Measurements from ENCODE around the gene TMEM74B. TPM values are rescaled to one million over a fixed set of nuclear protein-coding genes. Genes with fewer than 3 reads are reported as not detected.

Gene TMEM74B
- polyA plus RNA-seq, 3 donors from 2014 or later: not detected

GRCh38 chr20:1134355-1134754, 50.4 kb downstream of the TMEM74B start:
- H3K9me3 Mint-ChIP-seq: no peaks in the 10 kb centered on the region
- H3K27ac Mint-ChIP-seq: no peak overlapping the region
- peaks cover 29 to 64% (median 33%) of the 10 kb centered on the region in 3 donors for H3K36me3 Mint-ChIP-seq
- no peak overlapping the region for H3K4me3 Mint-ChIP-seq
- peaks cover 24 to 49% of the 10 kb centered on the region in 2 donors for H3K4me1 Mint-ChIP-seq
- no peak for DNase-seq
- peaks cover 0 to 6% (median 0%) of the 10 kb centered on the region in 3 donors for H3K27me3 Mint-ChIP-seq (ENCODE audit: low read depth in 3 of 3)

- H3K36me3 Mint-ChIP-seq: peaks cover 34 to 64% (median 49%) of the 10 kb centered on the region in 3 donors
- no peak overlapping the region for H3K4me3 Mint-ChIP-seq
- H3K4me1 Mint-ChIP-seq: peaks cover 23 to 53% of the 10 kb centered on the region in 2 donors
- DNase-seq: no peak
- peaks cover 0 to 6% (median 0%) of the 10 kb centered on the region in 3 donors for H3K27me3 Mint-ChIP-seq (ENCODE audit: low read depth in 3 of 3)
- H3K27ac Mint-ChIP-seq: peak overlapping the region in 3 of 6 donors; percentile 2 to 12 (median 9)
- H3K9me3 Mint-ChIP-seq: no peaks in the 10 kb centered on the region
These were observed 53.4 kb downstream of the TMEM74B start for GRCh38 chr20:1131354-1131753.

DNA sequence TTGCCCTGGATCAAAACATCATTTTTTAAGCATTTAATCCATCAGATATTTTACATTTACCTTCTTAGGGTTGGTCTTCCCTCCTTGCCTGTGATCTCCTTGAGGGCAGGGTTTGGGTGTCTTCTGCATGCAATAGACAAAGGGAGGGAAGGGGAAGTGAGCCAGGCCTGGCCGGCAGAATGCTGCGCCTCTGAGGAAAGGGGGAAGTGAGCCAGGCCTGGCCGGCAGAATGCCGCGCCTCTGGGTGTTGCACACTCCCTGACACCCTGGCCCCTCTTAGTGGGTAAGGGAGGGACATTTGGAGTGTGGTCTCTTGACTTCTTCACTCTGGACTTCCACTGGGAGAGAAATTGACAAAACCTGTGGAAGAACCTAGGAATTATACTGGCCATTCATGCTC, 53.9 kb downstream of the TMEM74B start:
- Mint-ChIP-seq H3K36me3 (peaks cover 39 to 64% (median 49%) of the 10 kb centered on the region in 3 donors), H3K9me3 (no peaks in the 10 kb centered on the region), H3K27me3 (ENCODE audit: low read depth in 3 of 3) (peaks cover 0 to 2% (median 0%) of the 10 kb centered on the region in 3 donors), H3K4me1 (peaks cover 22 to 58% of the 10 kb centered on the region in 2 donors), H3K27ac (peak overlapping the region in 3 of 6 donors; percentile 2 to 12 (median 9)), H3K4me3 (no peak overlapping the region)
- DNase-seq: no peak

Other genes starting within 250 kb of the TMEM74B start
- gene RSPO4, start 182.7 kb downstream of the TMEM74B start, polyA plus RNA-seq: not detected
- 100 to 1,000 TPM in 2 of 3 donors, 10 to 100 TPM in 1; 87.6 to 172 (median 140) TPM for gene PSMF1, start 66.4 kb downstream of the TMEM74B start, polyA plus RNA-seq
- not detected for gene C20orf202, start 18.5 kb upstream of the TMEM74B start, polyA plus RNA-seq
- gene RAD21L1, start 41.1 kb upstream of the TMEM74B start, polyA plus RNA-seq: not detected
- gene SNPH, start 81.3 kb upstream of the TMEM74B start, polyA plus RNA-seq: 1 to 10 TPM in 2 of 3 donors, under 1 TPM in 1; 0.59 to 2.8 (median 1.1) TPM
- gene SDCBP2, start 144.2 kb upstream of the TMEM74B start, polyA plus RNA-seq: 1 to 10 TPM; 1.3 to 2.0 (median 1.8) TPM
- 10 to 100 TPM; 45.1 to 70.7 (median 47.5) TPM for gene FKBP1A, start 208.1 kb upstream of the TMEM74B start, polyA plus RNA-seq

All from immature natural killer cell (primary cell).